HCT116 (cell line): ENCODE results near the gene AUTS2. TPM values are rescaled to one million over a fixed set of nuclear protein-coding genes. Genes with fewer than 3 reads are reported as not detected.

Experiments used
- ATAC-seq: fragments of 200-7000 bp; cut with Tn5 transposase; 2 replicates; pipeline ENCODE4 v1.9.1; 2020; ENCODE audit warnings: mild to moderate bottlenecking, moderate library complexity
- BruUV-seq: library from RNA; stranded (reverse); fragments of 400-500 nt; replicated peaks from 2 replicates; lab custom pipeline; 2021; lab: Mats Ljungman, UMichigan
- CTCF ChIA-PET: fragments of 300-600 bp; sonication (Branson Sonifier 250); formaldehyde crosslinking; loops from one replicate; lab custom pipeline; 2021; ENCODE audit warnings: antibody characterized with exemption; lab: Charles Lee
- POLR2A ChIA-PET: fragments of 300-600, 350-600 bp; sonication (Branson Sonifier 250); formaldehyde crosslinking; loops from one replicate; lab custom pipeline; 2021; ENCODE audit warnings: antibody characterized with exemption; lab: Charles Lee
- RAD21 ChIA-PET, 2 experiments: fragments of 300-600 bp; sonication (Branson Sonifier 250); formaldehyde crosslinking; loops; one replicate each; lab custom pipeline; 2023; ENCODE audit warnings: low total read pairs in 2 of 2; ENCODE audit not compliant: uncharacterized antibody in 2 of 2, unreplicated experiment in 2 of 2, low non-redundant PET in 1 of 2; lab: Charles Lee
- DNase-seq: peaks from one replicate; pipeline ENCODE4 v3.0.0-alpha.2; 2010; ENCODE audit warnings: low read depth, low spot score
- H2AFZ ChIP-seq: fragments of 200-600 bp; shearing (Covaris generic), sonication (generic); 2 replicates; pipeline ENCODE4 v1.6.1; 2017; ENCODE audit warnings: low read depth, mixed run types, mixed read lengths, antibody characterized with exemption, low read length; ENCODE audit not compliant: poor library complexity, severe bottlenecking
- H3K27ac ChIP-seq: 2 replicates; pipeline ENCODE4 v1.5.1; 2012; ENCODE audit warnings: low read depth, low read length
- H3K27me3 ChIP-seq: fragments of 200-600 bp; sonication (generic); 2 replicates; pipeline ENCODE4 v1.6.1; 2016; ENCODE audit warnings: mixed run types, low read length, mixed read lengths; ENCODE audit not compliant: insufficient read depth
- H3K36me3 ChIP-seq, 2 experiments: fragments of 200-500 bp in 1 of 2; fragments of 200-600 bp in 1 of 2; sonication (Bioruptor generic) in 1 of 2; sonication (generic) in 1 of 2; 2 replicates each; pipeline versions ENCODE4 v1.5.1 to v1.6.1; 2014 to 2016; ENCODE audit warnings: low read length in 2 of 2, inconsistent platforms in 1 of 2, mixed read lengths in 1 of 2, mixed run types in 1 of 2; ENCODE audit not compliant: insufficient read depth in 2 of 2, control insufficient read depth in 1 of 2
- H3K4me1 ChIP-seq, 2 experiments: fragments of 200-600 bp in 1 of 2; sonication (generic) in 1 of 2; 2 replicates each; pipeline versions ENCODE4 v1.5.1 to v1.6.1; 2012 to 2017; ENCODE audit warnings: low read length in 2 of 2, inconsistent platforms in 1 of 2, mild to moderate bottlenecking in 1 of 2, mixed read lengths in 1 of 2, mixed run types in 1 of 2, moderate library complexity in 1 of 2; ENCODE audit not compliant: insufficient read depth in 2 of 2, control insufficient read depth in 1 of 2
- H3K4me2 ChIP-seq: fragments of 200-600 bp; sonication (generic); 2 replicates; pipeline ENCODE4 v1.6.1; 2017; ENCODE audit warnings: mixed run types, low read length, mixed read lengths
- H3K4me3 ChIP-seq, 2 experiments: fragments of 200-600 bp in 1 of 2; sonication (generic) in 1 of 2; replicated peaks in 1 of 2; 2 replicates each; pipeline ENCODE4 v1.5.1; 2011 to 2016; ENCODE audit warnings: low read length in 2 of 2, control low read depth in 1 of 2, low read depth in 1 of 2, mild to moderate bottlenecking in 1 of 2, mixed read lengths in 1 of 2, mixed run types in 1 of 2
- H3K79me2 ChIP-seq: fragments of 200-600 bp; sonication (generic); 2 replicates; pipeline ENCODE4 v1.6.1; 2017; ENCODE audit warnings: mild to moderate bottlenecking, mixed run types, low read length, moderate library complexity, mixed read lengths; ENCODE audit not compliant: insufficient read depth
- H3K9ac ChIP-seq: fragments of 200-600 bp; sonication (generic); 2 replicates; pipeline ENCODE4 v1.6.1; 2016; ENCODE audit warnings: low read length, mixed read lengths
- H3K9me2 ChIP-seq: fragments of 200-600 bp; sonication (generic), shearing (Covaris generic); 2 replicates; pipeline ENCODE4 v1.6.1; 2017; ENCODE audit warnings: mixed run types, mild to moderate bottlenecking, moderate library complexity; ENCODE audit not compliant: insufficient read depth
- H3K9me3 ChIP-seq, 2 experiments: fragments of 200-500 bp in 1 of 2; fragments of 200-600 bp in 1 of 2; sonication (Bioruptor generic) in 1 of 2; sonication (generic) in 1 of 2; 2 replicates each; pipeline ENCODE4 v1.6.1; 2014 to 2017; ENCODE audit warnings: low read length in 2 of 2, mixed read lengths in 2 of 2, inconsistent platforms in 1 of 2, low read depth in 1 of 2, mild to moderate bottlenecking in 1 of 2, mixed run types in 1 of 2, moderate library complexity in 1 of 2; ENCODE audit not compliant: control insufficient read depth in 1 of 2, insufficient read depth in 1 of 2
- H4K20me1 ChIP-seq: fragments of 200-600 bp; sonication (generic), shearing (Covaris generic); 2 replicates; pipeline ENCODE4 v1.6.1; 2017; ENCODE audit warnings: mixed run types, mild to moderate bottlenecking, moderate library complexity; ENCODE audit not compliant: insufficient read depth
- CBX3 ChIP-seq: IDR thresholded peaks from 2 replicates; pipeline ENCODE4 v1.6.1; 2012; ENCODE audit warnings: low read depth
- ELF1 ChIP-seq: IDR thresholded peaks from 2 replicates; pipeline ENCODE4 v1.6.1; 2012; ENCODE audit warnings: low read depth, borderline replicate concordance
- EZH2 ChIP-seq: fragments of 200-600 bp; sonication (generic); IDR thresholded peaks from 2 replicates; pipeline ENCODE4 v1.6.1; 2017; ENCODE audit warnings: antibody characterized with exemption, mixed run types
- EZH2phosphoT487 ChIP-seq: fragments of 200-600 bp; IDR thresholded peaks from 2 replicates; pipeline ENCODE4 v1.6.1; 2018; ENCODE audit warnings: antibody characterized with exemption, borderline replicate concordance
- FOSL1 ChIP-seq: IDR thresholded peaks from 2 replicates; pipeline ENCODE4 v1.6.1; 2012; ENCODE audit warnings: low read depth
- JUND ChIP-seq: IDR thresholded peaks from 2 replicates; pipeline ENCODE4 v1.6.1; 2012
- POLR2A ChIP-seq: IDR thresholded peaks from 2 replicates; pipeline ENCODE4 v1.7.0; 2011; ENCODE audit warnings: borderline replicate concordance; ENCODE audit not compliant: insufficient read depth, insufficient read length; ENCODE audit errors: extremely low read depth
- POLR2AphosphoS5 ChIP-seq: IDR thresholded peaks from 2 replicates; pipeline ENCODE4 v1.6.1; 2011; ENCODE audit warnings: mild to moderate bottlenecking, low read depth, low read length, moderate library complexity
- RAD21 ChIP-seq: IDR thresholded peaks from 2 replicates; pipeline ENCODE4 v1.6.1; 2012; ENCODE audit warnings: low read depth, mild to moderate bottlenecking
- SIN3A ChIP-seq: IDR thresholded peaks from 2 replicates; pipeline ENCODE4 v1.6.1; 2012; ENCODE audit warnings: low read depth
- SP1 ChIP-seq: IDR thresholded peaks from 2 replicates; pipeline ENCODE4 v1.6.1; 2012; ENCODE audit warnings: low read depth
- YY1 ChIP-seq: IDR thresholded peaks from 2 replicates; pipeline ENCODE4 v1.6.1; 2011; ENCODE audit warnings: low read length, low read depth, moderate library complexity, mild to moderate bottlenecking; ENCODE audit not compliant: insufficient replicate concordance; ENCODE audit errors: extremely low read depth
- ZBTB33 ChIP-seq: IDR thresholded peaks from 2 replicates; pipeline ENCODE4 v1.6.1; 2011; ENCODE audit warnings: mild to moderate bottlenecking, low read length, moderate library complexity; ENCODE audit not compliant: insufficient replicate concordance; ENCODE audit errors: extremely low read depth
- ZFX ChIP-seq: fragments of 450-650 bp; IDR thresholded peaks from 2 replicates; pipeline ENCODE4 v1.6.1; 2017
- ZNF274 ChIP-seq: fragments of 200-500 bp; sonication (Bioruptor generic); IDR thresholded peaks from 2 replicates; pipeline ENCODE4 v1.6.1; 2014; ENCODE audit warnings: mild to moderate bottlenecking, low read depth, low read length, inconsistent platforms
- intact Hi-C: fragments of 100-400 bp; cut with micrococcal nuclease; formaldehyde crosslinking; loops from 2 replicates; pipeline ENCODE4 v1.10.0; 2022
- total RNA-seq: library from RNA; stranded (reverse); gene quantifications from one replicate; pipeline ENCODE4 v1.2.1, GENCODE V29; 2021; ENCODE audit not compliant: unreplicated experiment
- TF ChIP-seq, protein P1 (sequence below), 3 experiments: fragments of 200-600 bp in 1 of 3; sonication (generic) in 1 of 3; IDR thresholded peaks in 2 of 3; conservative IDR thresholded peaks in 1 of 3; 2 replicates each; pipeline ENCODE4 v1.5.1; 2012 to 2017; ENCODE audit warnings: low read depth in 2 of 3, low read length in 2 of 3, antibody characterized with exemption in 1 of 3, borderline replicate concordance in 1 of 3, control low read depth in 1 of 3, mild to moderate bottlenecking in 1 of 3, mixed read lengths in 1 of 3, mixed run types in 1 of 3, moderate library complexity in 1 of 3; ENCODE audit not compliant: insufficient read depth in 1 of 3
- TF ChIP-seq, protein P2 (sequence below): IDR thresholded peaks from 2 replicates; pipeline ENCODE4 v1.6.1; 2012; ENCODE audit warnings: low read depth
- TF ChIP-seq, protein P3 (sequence below): IDR thresholded peaks from 2 replicates; pipeline ENCODE4 v1.6.1; 2012

Gene AUTS2
- total RNA-seq, 1 experiment from 2014 or later, result 0.93 TPM

DNA sequence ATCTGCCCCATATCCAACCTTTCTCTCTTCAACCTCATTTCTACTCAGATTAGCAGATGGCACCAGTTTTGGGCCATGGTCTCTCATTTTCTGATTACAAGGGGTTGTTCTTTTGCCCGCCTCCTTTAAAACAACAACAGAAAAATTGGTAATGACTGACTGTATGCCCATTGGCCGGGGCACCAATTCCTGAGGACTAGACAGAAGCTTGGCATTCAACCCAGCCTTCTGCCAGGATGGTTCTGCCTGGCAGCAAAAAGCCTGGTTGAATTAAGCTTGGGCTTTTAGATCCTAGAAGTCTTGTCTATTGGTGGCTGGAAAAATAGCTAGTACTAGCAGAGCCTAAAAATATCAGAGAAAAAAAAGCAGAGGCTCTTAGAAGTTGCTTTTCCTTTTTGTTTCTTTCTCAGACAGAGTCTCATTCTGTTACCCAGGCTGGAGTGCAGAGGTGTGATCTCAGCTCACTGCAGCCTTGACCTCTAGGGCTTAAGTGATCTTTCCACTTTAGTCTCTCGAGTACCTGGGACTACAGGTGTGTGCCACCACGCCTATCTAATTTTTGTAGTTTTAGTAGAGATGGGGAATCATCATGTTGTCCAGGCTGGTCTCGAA lies 402.6 kb downstream of the AUTS2 start:
- DNase-seq (no peak), ATAC-seq (no peak)
- BruUV-seq, result no TSS peak
- Histone ChIP-seq H3K9ac (no peak overlapping the region), H3K79me2 (no peaks in the 10 kb centered on the region), H4K20me1 (no peaks in the 10 kb centered on the region), H3K4me3 (no peak overlapping the region), H2AFZ (no peak overlapping the region), H3K36me3 (no peaks in the 10 kb centered on the region), H3K9me3 (peaks cover 11 to 28% of the 10 kb centered on the region in 2 experiments; a peak in 2 of 4 replicates), H3K4me1 (no peaks in the 10 kb centered on the region), H3K9me2 (no peaks in the 10 kb centered on the region), H3K27ac (no peak overlapping the region), H3K27me3 (no peaks in the 10 kb centered on the region), H3K4me2 (no peak overlapping the region)
- TF ChIP-seq ZNF274 (no peak), SIN3A (no peak), RAD21 (no peak), EZH2 (no peak), CBX3 (no peak), FOSL1 (no peak), ZFX (no peak), EZH2phosphoT487 (no peak), SP1 (no peak), POLR2AphosphoS5 (no peak), JUND (no peak), YY1 (no peak), ZBTB33 (no peak), ELF1 (no peak), POLR2A (no peak)
- TF ChIP-seq, protein P1, sequence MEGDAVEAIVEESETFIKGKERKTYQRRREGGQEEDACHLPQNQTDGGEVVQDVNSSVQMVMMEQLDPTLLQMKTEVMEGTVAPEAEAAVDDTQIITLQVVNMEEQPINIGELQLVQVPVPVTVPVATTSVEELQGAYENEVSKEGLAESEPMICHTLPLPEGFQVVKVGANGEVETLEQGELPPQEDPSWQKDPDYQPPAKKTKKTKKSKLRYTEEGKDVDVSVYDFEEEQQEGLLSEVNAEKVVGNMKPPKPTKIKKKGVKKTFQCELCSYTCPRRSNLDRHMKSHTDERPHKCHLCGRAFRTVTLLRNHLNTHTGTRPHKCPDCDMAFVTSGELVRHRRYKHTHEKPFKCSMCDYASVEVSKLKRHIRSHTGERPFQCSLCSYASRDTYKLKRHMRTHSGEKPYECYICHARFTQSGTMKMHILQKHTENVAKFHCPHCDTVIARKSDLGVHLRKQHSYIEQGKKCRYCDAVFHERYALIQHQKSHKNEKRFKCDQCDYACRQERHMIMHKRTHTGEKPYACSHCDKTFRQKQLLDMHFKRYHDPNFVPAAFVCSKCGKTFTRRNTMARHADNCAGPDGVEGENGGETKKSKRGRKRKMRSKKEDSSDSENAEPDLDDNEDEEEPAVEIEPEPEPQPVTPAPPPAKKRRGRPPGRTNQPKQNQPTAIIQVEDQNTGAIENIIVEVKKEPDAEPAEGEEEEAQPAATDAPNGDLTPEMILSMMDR (IDR thresholded peaks at IDR 0.05 in 2 of 3, conservative IDR thresholded peaks at IDR 0.05 in 1 of 3; ENCODE audit: borderline replicate concordance in 1 of 3, insufficient read depth in 1 of 3, low read depth in 2 of 3, low read length in 2 of 3), result no peak
- TF ChIP-seq, protein P2, sequence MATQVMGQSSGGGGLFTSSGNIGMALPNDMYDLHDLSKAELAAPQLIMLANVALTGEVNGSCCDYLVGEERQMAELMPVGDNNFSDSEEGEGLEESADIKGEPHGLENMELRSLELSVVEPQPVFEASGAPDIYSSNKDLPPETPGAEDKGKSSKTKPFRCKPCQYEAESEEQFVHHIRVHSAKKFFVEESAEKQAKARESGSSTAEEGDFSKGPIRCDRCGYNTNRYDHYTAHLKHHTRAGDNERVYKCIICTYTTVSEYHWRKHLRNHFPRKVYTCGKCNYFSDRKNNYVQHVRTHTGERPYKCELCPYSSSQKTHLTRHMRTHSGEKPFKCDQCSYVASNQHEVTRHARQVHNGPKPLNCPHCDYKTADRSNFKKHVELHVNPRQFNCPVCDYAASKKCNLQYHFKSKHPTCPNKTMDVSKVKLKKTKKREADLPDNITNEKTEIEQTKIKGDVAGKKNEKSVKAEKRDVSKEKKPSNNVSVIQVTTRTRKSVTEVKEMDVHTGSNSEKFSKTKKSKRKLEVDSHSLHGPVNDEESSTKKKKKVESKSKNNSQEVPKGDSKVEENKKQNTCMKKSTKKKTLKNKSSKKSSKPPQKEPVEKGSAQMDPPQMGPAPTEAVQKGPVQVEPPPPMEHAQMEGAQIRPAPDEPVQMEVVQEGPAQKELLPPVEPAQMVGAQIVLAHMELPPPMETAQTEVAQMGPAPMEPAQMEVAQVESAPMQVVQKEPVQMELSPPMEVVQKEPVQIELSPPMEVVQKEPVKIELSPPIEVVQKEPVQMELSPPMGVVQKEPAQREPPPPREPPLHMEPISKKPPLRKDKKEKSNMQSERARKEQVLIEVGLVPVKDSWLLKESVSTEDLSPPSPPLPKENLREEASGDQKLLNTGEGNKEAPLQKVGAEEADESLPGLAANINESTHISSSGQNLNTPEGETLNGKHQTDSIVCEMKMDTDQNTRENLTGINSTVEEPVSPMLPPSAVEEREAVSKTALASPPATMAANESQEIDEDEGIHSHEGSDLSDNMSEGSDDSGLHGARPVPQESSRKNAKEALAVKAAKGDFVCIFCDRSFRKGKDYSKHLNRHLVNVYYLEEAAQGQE, result no peak
- TF ChIP-seq, protein P3, sequence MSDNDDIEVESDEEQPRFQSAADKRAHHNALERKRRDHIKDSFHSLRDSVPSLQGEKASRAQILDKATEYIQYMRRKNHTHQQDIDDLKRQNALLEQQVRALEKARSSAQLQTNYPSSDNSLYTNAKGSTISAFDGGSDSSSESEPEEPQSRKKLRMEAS, result no peak
- intact Hi-C loops, result no loop called here
- ChIA-PET POLR2A (no interaction called here), RAD21 (no interaction called here), CTCF (no interaction called here)
